NCI-H748 treated with DMSO at 0.1 percent for 48 hours (cell line): ENCODE results near the gene HOGA1.
"Not testable (repeated sequence)": the region's sequence is repeated elsewhere in the genome, so short reads cannot be mapped to it uniquely, and the experiment has no call there.

Source experiments
- DNase-seq: peaks from one replicate; lab custom pipeline; 2025; lab: John Stamatoyannopoulos, UW

HOGA1 gene

DNA sequence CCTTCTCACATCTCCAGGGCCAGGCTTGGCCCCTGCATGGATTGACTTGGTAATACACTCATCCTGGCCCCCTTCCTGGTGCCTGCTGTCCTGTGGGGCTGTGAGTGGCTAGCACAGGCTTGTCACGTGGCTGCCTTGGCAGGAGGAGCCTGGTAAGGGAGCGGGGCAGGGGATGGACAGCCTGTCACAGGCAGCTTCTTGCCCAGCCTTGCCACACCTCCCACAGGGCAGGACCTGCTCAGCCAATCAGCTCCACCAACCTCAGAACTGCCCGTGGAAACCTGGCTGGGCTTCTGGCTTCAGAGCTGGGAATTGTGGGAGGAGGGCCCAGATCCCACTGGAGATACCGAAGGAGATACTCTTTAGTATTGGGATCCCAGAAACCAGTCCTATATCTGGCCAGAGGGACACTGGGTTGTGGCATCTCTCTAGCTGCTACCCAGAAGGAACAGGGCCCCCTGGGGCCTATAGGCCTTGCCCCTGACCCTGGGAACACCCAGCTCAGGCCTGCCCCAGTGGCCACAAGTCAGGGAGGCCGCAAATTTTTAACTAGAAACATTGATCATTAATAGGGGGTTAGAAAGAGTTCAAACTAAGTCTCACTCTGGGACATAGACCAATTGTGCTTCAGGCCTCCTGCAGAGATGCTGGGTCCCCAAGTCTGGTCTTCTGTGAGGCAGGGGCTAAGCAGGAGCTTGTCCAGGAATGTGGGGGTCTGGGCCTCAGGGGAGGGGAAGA, at the start of gene HOGA1:
HOGA1 (plus strand) TSS at position 330 of the 738 bp plus-strand sequence; CDS start at position 645, 315 bp downstream.
- DNase-seq: no peak

DNA sequence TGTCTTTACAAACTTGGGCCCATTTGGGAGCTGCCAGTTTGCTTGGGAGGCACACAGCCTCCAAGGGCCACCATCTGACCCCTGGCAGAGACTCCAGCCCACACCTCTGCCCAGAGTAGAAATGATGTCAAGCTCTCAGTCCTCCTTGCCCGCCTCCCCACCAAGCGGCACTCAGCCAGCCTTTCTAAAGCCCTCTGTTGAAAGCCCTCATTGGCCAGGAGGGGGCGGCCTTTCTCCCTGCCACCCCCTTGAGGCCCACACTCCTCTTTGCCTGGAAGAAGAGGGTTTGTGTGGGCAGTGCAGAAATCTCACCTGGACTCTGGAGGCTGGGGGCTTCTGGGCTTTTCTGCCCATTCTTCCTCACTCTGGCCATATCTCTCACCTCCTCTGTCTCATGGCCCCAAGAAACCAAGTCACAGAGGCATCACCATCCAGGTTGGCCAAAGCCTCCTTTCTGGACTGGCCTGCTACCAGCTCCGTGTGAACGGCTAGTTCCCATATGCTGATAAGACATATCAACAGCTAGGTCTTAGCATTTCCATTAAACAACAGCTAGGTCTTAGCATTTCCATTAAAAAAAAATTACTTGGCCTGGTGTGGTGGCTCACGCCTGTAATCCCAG, 49.3 kb upstream of the HOGA1 start:
- no peak for DNase-seq

DNA sequence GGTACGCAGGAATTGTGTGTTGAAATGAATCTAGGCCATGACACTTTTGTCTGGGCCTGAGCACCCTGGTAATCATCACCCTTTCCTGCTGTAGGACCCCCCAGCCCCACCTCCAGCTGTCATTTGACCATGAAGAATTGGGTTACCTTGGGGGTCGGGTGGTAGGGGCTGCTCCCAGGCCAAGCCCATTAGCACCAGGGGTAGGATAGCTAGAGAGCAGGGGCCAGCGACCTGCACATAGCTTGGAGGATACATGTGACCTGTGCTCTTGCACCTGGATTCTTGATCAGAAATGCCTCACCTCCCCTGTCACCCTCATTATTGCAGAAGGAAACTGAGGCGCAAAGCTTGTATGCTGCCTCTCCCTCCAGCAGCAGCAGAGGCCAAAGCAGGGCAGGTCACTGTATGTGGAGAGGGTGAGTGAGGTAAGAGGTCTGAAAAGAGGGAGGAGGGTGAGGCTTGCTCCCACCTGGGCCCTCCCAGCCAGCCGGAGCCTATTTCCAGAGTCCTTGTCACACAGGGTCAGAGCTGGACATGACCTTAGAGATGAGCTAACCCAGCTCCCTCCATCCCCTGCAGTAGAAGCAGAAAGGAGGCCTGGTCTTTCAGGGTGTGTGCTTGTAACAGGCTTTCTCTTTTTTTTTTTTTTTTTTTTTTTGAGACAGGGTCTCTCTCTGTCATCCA, 46.9 kb upstream of the HOGA1 start:
- DNase-seq: no peak

DNA sequence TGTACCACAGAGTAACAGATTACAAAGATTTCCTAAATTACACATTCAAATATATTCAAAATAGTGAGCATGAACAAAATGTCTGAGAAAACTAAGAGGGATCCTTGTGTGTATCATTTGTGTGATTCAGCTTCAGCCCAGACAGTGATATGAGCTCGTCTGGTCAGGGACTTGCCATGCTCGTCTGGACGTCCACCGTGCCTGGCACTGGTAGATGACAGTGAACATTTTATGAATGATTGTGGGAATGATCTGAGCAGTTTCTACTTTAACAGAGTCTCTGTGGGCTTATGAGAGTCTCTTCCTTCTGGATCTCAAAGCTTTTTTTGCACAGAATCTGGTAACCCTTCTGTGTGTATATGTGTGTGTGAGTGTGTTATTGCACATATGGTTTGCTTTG, 45.8 kb upstream of the HOGA1 start:
- DNase-seq: no peak

- no peak for DNase-seq
Measured at GRCh38 chr10:97538839-97539238, 45.4 kb upstream of the HOGA1 start.

DNA sequence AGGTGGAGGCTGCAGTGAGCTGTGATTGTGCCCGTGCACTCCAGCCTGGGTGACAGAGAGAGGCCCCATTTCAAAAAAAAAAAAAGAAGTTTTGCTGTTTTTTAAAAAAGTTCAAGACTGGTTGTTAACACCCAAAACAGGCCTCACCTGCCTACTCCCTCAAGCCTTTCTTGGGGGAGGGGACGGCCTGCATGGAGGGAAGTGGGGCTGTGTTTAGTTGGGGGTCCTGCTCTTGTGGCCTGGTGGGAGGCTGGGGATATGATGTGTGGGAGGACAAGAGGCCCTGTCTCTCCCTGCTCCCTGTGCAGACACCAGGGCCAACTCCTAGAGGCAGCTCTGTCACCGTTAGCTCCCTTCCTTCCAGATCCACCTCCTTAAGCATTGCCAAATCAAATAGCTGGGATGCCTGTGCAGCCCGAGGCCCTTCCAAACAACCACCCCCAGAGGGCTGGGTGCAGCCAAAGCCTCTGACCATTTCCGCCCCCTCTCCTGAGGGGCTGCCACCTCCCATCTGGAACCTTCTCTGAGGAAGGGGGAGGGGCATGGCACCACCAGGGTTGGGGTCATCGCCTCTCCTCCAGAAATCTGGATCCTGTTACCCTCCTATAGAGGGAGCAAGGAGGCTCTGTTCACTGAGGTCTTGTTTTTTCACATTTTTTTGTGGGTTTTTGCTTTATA, 44.5 kb upstream of the HOGA1 start:
- no peak for DNase-seq

- DNase-seq: no peak
Measured at GRCh38 chr10:97540669-97541500, 43.3 kb upstream of the HOGA1 start.

DNA sequence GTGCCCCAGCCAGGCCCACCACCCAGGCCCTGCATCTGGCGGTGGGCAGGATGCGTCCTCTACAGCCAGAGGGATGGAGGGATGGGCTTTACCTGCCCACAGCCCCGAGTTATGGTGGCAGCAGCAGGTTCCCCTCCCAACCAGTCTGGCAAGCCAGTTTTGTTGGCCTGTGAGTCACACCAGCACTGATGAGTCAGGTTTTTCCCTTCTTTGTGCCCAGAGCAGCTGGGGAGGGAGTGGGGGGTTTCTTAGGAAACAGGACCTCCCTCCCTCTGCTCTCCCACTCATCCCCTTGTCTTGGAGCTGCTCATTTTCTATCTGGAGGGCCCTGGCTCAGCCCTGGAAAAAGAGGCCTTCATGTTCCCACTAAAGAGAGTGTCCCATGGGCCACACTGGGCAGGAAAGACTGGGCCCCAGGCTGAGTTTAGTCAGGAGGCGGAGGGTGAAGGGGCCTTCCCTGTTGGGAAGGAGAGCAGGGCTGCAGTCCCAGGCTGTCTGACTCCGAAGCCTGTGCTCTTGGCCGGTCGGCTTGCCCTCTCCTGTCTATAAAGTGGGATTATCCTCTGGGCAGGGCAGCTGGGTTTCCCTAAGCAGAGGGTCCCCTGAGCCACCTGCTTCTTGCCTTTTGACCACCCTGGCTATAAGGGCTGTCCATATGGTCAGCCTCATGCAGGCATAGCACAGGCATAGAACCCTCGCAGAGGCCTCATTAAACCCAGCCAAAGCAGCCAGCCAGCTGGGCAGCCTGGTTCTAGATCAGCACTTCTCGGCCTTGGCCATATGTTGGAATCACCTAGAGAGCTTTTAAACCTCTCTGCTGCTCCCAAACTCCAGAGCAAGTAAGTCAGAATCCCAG, 41.8 kb upstream of the HOGA1 start:
- DNase-seq: no peak

- DNase-seq: no peak
Measured at GRCh38 chr10:97543025-97543546, 41.1 kb upstream of the HOGA1 start.

DNA sequence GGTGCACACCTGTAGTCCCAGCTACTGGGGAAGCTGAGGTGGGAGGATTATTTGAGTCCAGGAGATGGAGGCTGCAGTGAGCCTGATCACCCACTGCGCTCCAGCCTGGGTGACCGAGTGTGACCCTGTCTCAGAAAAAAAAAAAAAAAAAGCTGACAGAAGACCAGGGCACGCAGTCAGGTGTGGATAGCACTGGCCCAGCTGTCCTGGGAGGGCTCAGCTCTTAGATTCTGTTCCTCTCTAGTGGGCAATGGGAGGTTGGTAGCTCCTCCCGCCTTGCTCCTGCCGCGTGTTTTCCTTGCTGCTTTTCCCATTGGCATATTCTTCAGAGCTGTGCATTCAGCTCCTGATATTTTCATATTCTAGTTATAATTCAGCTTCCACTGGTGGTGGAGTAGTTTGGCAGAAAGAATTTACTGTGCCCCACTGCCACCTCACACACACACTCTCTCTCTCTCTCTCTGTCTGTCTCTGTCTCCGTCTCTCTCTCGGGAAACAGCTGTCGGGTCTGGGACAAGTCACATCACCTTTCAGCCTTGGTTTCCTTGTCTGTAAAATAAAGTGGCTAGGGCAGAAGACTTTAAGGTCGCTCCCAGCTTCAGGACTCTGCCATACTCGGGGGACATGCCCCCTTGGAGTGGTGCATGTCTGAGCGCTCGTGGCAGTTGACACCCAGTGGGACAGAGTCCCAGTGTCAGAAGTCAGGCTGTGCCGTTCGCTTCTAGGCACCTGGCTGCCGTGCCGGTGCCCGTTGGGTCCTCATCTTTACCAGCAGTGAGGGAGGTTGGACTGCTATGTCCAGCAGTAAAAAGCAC, 37.5 kb upstream of the HOGA1 start:
- DNase-seq: no peak

DNA sequence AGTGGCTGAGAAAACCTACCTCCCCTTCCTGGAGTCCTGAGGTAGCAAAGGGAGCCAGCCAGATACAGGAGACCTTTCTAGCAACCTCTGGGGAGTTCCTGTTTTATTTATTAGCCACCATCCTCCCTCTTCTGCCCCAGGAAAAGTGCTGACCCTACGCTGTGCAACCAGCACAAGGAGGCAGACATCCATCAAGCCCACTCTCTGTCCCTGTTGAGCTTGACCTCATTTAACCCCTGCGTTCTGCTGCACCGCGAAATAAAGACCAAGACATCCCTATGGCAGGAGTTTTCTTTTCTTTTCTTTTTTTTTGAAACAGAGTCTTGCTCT, 37.0 kb upstream of the HOGA1 start:
- no peak for DNase-seq

- DNase-seq: no peak
Measured at GRCh38 chr10:97547962-97548361, 36.2 kb upstream of the HOGA1 start.

- DNase-seq: no peak
Measured at GRCh38 chr10:97548828-97549455, 35.2 kb upstream of the HOGA1 start.

DNA sequence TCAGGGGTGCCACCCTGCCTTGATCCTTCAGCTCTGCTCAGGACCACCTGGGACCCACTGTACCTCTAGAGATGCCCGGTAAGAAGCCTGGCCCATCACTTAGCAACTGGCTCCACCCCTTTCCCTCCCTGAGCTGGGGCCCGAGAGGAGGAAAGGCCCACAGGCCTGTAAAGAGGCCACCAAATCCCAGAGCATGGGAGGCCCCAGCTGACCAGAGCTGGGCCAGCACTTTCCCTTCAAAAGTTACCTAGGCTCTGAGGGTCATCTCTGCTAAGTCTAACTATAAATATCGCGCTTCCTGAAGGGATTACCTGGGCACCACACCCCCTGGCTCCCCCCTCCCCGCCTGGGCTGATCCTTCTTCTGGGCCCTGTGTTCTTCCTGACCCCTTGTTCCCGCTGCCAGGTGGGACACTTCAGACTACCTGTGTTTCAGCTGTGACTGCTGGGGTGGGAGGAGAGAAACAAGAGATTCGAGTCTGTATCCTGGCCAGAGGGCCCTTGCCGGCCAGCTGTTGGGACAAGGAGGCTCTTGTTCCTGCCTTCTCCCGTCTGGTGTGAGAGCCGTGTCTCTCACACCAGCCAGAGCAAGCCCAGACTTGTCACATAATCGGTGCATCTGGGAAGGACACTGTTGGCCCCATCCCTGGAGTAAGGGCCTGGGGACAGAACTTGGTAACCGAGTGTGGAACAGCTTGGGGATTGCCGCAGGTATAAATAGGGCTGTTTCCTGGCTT, 34.4 kb upstream of the HOGA1 start:
- no peak for DNase-seq

- no peak for DNase-seq
Measured at GRCh38 chr10:97550336-97551149, 33.6 kb upstream of the HOGA1 start.

GRCh38 chr10:97551271-97551670, 32.9 kb upstream of the HOGA1 start:
- DNase-seq: no peak

- peak; percentile 10 for DNase-seq
Measured at GRCh38 chr10:97553575-97554031, 30.6 kb upstream of the HOGA1 start.

DNA sequence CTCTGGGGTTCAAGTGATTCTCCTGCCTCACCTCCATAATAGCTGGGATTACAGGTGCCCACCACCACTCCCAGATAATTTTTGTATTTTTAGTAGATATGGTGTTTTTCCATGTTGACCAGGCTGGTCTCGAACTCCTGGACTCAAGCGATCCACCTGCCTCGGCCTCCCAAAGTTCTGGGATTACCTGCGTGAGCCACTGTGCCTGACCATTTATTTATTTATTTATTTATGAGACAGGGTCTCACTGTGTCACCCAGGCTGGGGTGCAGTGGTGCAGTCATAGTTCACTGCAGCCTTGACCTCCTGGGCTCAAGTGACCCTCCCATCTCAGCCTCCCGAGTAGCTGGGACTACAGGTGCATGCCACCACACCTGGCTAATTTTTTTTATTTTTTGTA, 29.9 kb upstream of the HOGA1 start:
- DNase-seq: not testable (repeated sequence)
